ENCODE data around the gene SLC12A5. TPM values are rescaled to one million over a fixed set of nuclear protein-coding genes. Genes with fewer than 3 reads are reported as not detected.

SLC12A5 gene
- total RNA-seq, 1 donor from 2014 or later, result 8.8 TPM

DNA sequence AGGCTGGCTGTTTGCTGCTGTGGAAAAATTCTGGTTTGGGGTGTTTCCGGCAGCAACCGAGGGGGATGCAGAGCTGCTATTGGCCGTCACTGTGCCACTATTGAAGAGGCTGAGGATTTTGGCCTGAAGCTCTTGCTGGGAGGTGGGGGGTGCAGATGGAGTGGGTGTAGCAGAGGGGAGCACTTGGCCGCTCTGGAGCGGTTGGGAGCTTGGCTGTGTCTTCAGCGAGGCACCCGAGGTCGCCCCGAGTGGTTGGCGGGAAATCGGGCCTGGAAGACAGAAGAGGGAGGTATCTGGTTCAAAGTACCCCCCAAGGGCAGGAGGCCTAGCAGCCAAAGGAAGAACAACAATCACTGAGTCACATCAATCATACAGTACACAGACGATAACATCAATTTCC, 33.6 kb downstream of the SLC12A5 start:
- Mint-ChIP-seq H3K27me3 (ENCODE audit: unreplicated experiment) (peaks cover 3% of the 10 kb centered on the region), H3K4me1 (ENCODE audit: unreplicated experiment) (peaks cover 38% of the 10 kb centered on the region), H3K27ac (ENCODE audit: unreplicated experiment) (no peak overlapping the region), H3K4me3 (ENCODE audit: unreplicated experiment) (peak overlapping the region; percentile 54), H3K9me3 (ENCODE audit: unreplicated experiment) (no peaks in the 10 kb centered on the region), H3K36me3 (ENCODE audit: low read depth, unreplicated experiment) (peaks cover 48% of the 10 kb centered on the region)
- no peak for DNase-seq (ENCODE audit: low spot score)
- TF ChIP-seq, protein P1, sequence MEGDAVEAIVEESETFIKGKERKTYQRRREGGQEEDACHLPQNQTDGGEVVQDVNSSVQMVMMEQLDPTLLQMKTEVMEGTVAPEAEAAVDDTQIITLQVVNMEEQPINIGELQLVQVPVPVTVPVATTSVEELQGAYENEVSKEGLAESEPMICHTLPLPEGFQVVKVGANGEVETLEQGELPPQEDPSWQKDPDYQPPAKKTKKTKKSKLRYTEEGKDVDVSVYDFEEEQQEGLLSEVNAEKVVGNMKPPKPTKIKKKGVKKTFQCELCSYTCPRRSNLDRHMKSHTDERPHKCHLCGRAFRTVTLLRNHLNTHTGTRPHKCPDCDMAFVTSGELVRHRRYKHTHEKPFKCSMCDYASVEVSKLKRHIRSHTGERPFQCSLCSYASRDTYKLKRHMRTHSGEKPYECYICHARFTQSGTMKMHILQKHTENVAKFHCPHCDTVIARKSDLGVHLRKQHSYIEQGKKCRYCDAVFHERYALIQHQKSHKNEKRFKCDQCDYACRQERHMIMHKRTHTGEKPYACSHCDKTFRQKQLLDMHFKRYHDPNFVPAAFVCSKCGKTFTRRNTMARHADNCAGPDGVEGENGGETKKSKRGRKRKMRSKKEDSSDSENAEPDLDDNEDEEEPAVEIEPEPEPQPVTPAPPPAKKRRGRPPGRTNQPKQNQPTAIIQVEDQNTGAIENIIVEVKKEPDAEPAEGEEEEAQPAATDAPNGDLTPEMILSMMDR (IDR thresholded peaks at IDR 0.05; ENCODE audit: unreplicated experiment), result no peak

DNA sequence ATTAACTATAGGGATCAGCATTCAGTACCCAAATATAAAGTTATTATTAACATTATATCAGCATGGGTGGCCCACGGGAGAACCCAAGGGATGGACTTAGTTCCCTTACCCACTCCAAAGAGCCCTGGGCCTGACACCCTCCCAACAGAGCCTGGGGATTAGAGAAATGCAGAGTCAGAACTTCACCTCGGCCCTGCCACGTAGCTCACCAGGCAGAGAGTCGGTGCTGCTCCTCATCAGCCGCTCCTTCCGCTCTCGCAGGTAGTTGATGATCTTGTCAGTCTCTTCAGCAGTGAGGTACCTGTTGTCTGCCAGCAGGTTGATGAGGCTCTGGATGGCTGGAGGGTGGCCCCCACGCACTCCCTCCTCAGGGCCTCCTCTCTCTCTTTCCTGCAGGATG, 34.1 kb downstream of the SLC12A5 start:
- Mint-ChIP-seq H3K4me1 (ENCODE audit: unreplicated experiment) (peaks cover 36% of the 10 kb centered on the region), H3K9me3 (ENCODE audit: unreplicated experiment) (no peaks in the 10 kb centered on the region), H3K36me3 (ENCODE audit: low read depth, unreplicated experiment) (peaks cover 48% of the 10 kb centered on the region), H3K4me3 (ENCODE audit: unreplicated experiment) (peak overlapping the region; percentile 7), H3K27me3 (ENCODE audit: unreplicated experiment) (peaks cover 3% of the 10 kb centered on the region), H3K27ac (ENCODE audit: unreplicated experiment) (no peak overlapping the region)
- TF ChIP-seq, protein P1 (IDR thresholded peaks at IDR 0.05; ENCODE audit: unreplicated experiment), result no peak
- no peak for DNase-seq (ENCODE audit: low spot score)

DNA sequence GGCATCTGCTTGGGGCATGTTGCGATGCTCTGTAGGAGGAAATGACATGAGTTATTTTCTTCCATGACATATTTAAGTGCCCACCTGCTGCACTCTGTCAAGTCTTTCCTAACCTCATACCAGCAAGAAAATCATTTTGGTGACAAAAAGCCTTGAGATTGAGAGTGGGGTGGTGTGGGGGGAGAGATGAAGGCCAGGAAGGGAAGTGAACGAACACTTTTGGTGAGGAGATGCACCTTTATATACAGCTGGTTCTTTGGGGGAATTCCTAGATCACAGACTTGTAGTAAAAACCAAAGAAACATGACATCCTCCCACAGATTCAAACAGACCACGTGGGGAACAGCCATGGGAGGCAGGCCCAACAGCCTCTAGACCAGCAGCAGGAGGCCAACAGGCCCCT, 34.6 kb downstream of the SLC12A5 start:
- Mint-ChIP-seq H3K27me3 (ENCODE audit: unreplicated experiment) (peaks cover 3% of the 10 kb centered on the region), H3K36me3 (ENCODE audit: low read depth, unreplicated experiment) (peaks cover 52% of the 10 kb centered on the region), H3K4me3 (ENCODE audit: unreplicated experiment) (peak overlapping the region; percentile 7), H3K27ac (ENCODE audit: unreplicated experiment) (no peak overlapping the region), H3K9me3 (ENCODE audit: unreplicated experiment) (no peaks in the 10 kb centered on the region), H3K4me1 (ENCODE audit: unreplicated experiment) (peaks cover 34% of the 10 kb centered on the region)
- TF ChIP-seq, protein P1 (IDR thresholded peaks at IDR 0.05; ENCODE audit: unreplicated experiment), result no peak
- no peak for DNase-seq (ENCODE audit: low spot score)

DNA sequence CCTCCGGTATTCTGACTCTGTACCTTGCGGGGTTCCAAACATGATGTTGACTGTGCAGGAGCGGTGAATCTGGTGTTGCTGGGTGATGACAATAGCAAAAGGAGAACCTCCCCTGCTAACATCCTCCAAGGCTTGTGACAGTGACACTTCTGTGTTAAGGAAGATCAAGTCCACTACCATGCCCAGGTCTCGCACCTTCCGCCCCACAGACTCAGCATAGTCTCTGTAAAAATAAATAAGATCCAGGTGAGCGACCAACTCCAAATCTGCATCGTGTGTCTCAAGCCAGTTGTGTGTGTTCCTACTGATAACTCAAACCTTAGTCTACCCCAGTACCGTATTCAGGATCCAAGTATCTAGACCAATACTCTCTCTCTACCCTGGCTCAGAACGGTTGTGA, 36.0 kb downstream of the SLC12A5 start:
- Mint-ChIP-seq H3K4me1 (ENCODE audit: unreplicated experiment) (peaks cover 21% of the 10 kb centered on the region), H3K36me3 (ENCODE audit: low read depth, unreplicated experiment) (peaks cover 52% of the 10 kb centered on the region), H3K9me3 (ENCODE audit: unreplicated experiment) (no peaks in the 10 kb centered on the region), H3K4me3 (ENCODE audit: unreplicated experiment) (peak overlapping the region; percentile 14), H3K27me3 (ENCODE audit: unreplicated experiment) (peaks cover 3% of the 10 kb centered on the region), H3K27ac (ENCODE audit: unreplicated experiment) (no peak overlapping the region)
- TF ChIP-seq, protein P1 (IDR thresholded peaks at IDR 0.05; ENCODE audit: unreplicated experiment), result no peak
- no peak for DNase-seq (ENCODE audit: low spot score)

DNA sequence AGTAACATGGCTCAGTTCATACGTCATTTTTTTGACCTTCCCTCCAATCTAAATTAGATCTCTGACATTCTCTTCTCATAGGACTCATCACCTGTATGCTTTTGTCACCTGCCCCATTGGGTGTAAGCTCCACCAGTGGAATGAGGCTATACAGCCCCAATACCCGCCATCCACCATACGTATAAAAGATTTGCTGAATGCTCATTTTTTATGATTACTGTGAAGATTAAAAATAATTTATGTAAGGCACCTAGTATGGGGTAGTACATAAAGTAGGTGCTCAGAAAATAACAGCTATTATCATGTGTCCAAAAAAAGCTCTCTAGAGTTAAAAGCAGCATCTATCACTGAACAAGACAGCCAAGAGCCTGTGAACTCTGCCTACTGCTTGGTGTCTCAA, 36.7 kb downstream of the SLC12A5 start:
- TF ChIP-seq, protein P1 (IDR thresholded peaks at IDR 0.05; ENCODE audit: unreplicated experiment), result no peak
- H3K36me3 Mint-ChIP-seq (ENCODE audit: low read depth, unreplicated experiment), result peaks cover 47% of the 10 kb centered on the region
- H3K27ac Mint-ChIP-seq (ENCODE audit: unreplicated experiment), result no peak overlapping the region
- H3K27me3 Mint-ChIP-seq (ENCODE audit: unreplicated experiment), result peaks cover 3% of the 10 kb centered on the region
- no peak for DNase-seq (ENCODE audit: low spot score)
- peaks cover 14% of the 10 kb centered on the region for H3K4me1 Mint-ChIP-seq (ENCODE audit: unreplicated experiment)
- H3K9me3 Mint-ChIP-seq (ENCODE audit: unreplicated experiment), result no peaks in the 10 kb centered on the region
- H3K4me3 Mint-ChIP-seq (ENCODE audit: unreplicated experiment), result no peak overlapping the region

All from endothelial cell (in vitro differentiated cells).